WTC11 (cell line): ENCODE results near the gene SNX15. TPM values are rescaled to one million over a fixed set of nuclear protein-coding genes. Genes with fewer than 3 reads are reported as not detected.

Experiments used
- ATAC-seq: fragments of 200-7000 bp; cut with Tn5 transposase; 2 replicates; pipeline ENCODE4 v1.10.0; 2021; ENCODE audit warnings: mild to moderate bottlenecking, moderate library complexity
- CTCF ChIA-PET: fragments of 300-600 bp; sonication (Branson Sonifier 250); formaldehyde crosslinking; loops from one replicate; lab custom pipeline; 2021; ENCODE audit warnings: antibody characterized with exemption; lab: Charles Lee
- POLR2A ChIA-PET: fragments of 350-600 bp; sonication (Branson Sonifier 250); formaldehyde crosslinking; loops from one replicate; lab custom pipeline; 2021; ENCODE audit warnings: antibody characterized with exemption; lab: Charles Lee
- DNase-seq: peaks from one replicate; pipeline ENCODE4 v3.0.0; 2021; ENCODE audit warnings: low spot score
- H3K27ac Mint-ChIP-seq: 2 replicates; pipeline ENCODE4 v1.8.0; 2021; ENCODE audit warnings: mixed read lengths
- H3K27me3 Mint-ChIP-seq: 2 replicates; pipeline ENCODE4 v1.8.0; 2021; ENCODE audit warnings: low read depth, mild to moderate bottlenecking, moderate library complexity, mixed read lengths
- H3K36me3 Mint-ChIP-seq: 2 replicates; pipeline ENCODE4 v1.8.0; 2021; ENCODE audit warnings: mixed read lengths
- H3K4me1 Mint-ChIP-seq: 2 replicates; pipeline ENCODE4 v1.8.0; 2022; ENCODE audit warnings: mixed read lengths
- H3K4me3 Mint-ChIP-seq: 2 replicates; pipeline ENCODE4 v1.8.0; 2021; ENCODE audit warnings: mild to moderate bottlenecking, moderate library complexity, mixed read lengths
- H3K9me3 Mint-ChIP-seq: 2 replicates; pipeline ENCODE4 v1.8.0; 2021; ENCODE audit warnings: mixed read lengths
- ATF1 ChIP-seq: sonication (generic); formaldehyde crosslinking; IDR thresholded peaks from 2 replicates; pipeline ENCODE4 v1.8.1; 2023; ENCODE audit warnings: mild to moderate bottlenecking, moderate library complexity, missing genetic modification reagents
- ETV6 ChIP-seq: sonication (generic); formaldehyde crosslinking; IDR thresholded peaks from 2 replicates; pipeline ENCODE4 v1.8.1; 2022; ENCODE audit warnings: mild to moderate bottlenecking, missing genetic modification reagents
- FOXP1 ChIP-seq: sonication (generic); formaldehyde crosslinking; IDR thresholded peaks from 2 replicates; pipeline ENCODE4 v1.8.0; 2022; ENCODE audit warnings: missing genetic modification reagents, mild to moderate bottlenecking, moderate library complexity, borderline replicate concordance
- GABPB1 ChIP-seq: sonication (generic); formaldehyde crosslinking; IDR thresholded peaks from 2 replicates; pipeline ENCODE4 v1.8.1; 2023; ENCODE audit warnings: mild to moderate bottlenecking, missing genetic modification reagents
- GTF2I ChIP-seq: fragments of 250-450 bp; sonication (Bioruptor Pico); conservative IDR thresholded peaks from 2 replicates; pipeline ENCODE4 v1.4.0; 2021; ENCODE audit warnings: mild to moderate bottlenecking
- JUN ChIP-seq: sonication (generic); formaldehyde crosslinking; IDR thresholded peaks from 2 replicates; pipeline ENCODE4 v1.8.0; 2023; ENCODE audit warnings: mild to moderate bottlenecking, missing genetic modification reagents
- SMAD4 ChIP-seq: sonication (generic); formaldehyde crosslinking; IDR thresholded peaks from 2 replicates; pipeline ENCODE4 v1.8.0; 2022; ENCODE audit warnings: mild to moderate bottlenecking, missing genetic modification reagents
- USF2 ChIP-seq: sonication (generic); formaldehyde crosslinking; IDR thresholded peaks from 2 replicates; pipeline ENCODE4 v1.8.1; 2023; ENCODE audit warnings: mild to moderate bottlenecking, missing genetic modification reagents, moderate library complexity
- ZNF232 ChIP-seq: sonication (generic); formaldehyde crosslinking; IDR thresholded peaks from 2 replicates; pipeline ENCODE4 v1.8.0; 2022; ENCODE audit warnings: mild to moderate bottlenecking, missing genetic modification reagents
- ZNF281 ChIP-seq: sonication (generic); formaldehyde crosslinking; IDR thresholded peaks from 2 replicates; pipeline ENCODE4 v1.8.0; 2023; ENCODE audit warnings: mild to moderate bottlenecking, missing genetic modification reagents
- total RNA-seq: library from RNA; stranded (reverse); gene quantifications from 3 replicates; pipeline ENCODE4 v1.2.3, GENCODE V29; 2021
- TF ChIP-seq, protein P1 (sequence below): sonication (generic); formaldehyde crosslinking; IDR thresholded peaks from 2 replicates; pipeline ENCODE4 v1.8.0; 2022; ENCODE audit warnings: missing genetic modification reagents
- TF ChIP-seq, protein P2 (sequence below): sonication (generic); formaldehyde crosslinking; IDR thresholded peaks from 2 replicates; pipeline ENCODE4 v1.8.1; 2023; ENCODE audit warnings: mild to moderate bottlenecking, missing genetic modification reagents, borderline replicate concordance

Gene SNX15
- total RNA-seq, 1 experiment from 2014 or later, result 17.6 TPM

GRCh38 chr11:65051398-65051858 is 24.2 kb downstream of the SNX15 start (continued):
- TF ChIP-seq JUN (no peak), FOXP1 (CRISPR knock-in tag) (no peak), GTF2I (CRISPR knock-in tag) (no peak), USF2 (CRISPR knock-in tag) (no peak), ZNF232 (CRISPR knock-in tag) (no peak), ETV6 (CRISPR knock-in tag) (no peak), GABPB1 (CRISPR knock-in tag) (no peak), ZNF281 (CRISPR knock-in tag) (no peak)

DNA sequence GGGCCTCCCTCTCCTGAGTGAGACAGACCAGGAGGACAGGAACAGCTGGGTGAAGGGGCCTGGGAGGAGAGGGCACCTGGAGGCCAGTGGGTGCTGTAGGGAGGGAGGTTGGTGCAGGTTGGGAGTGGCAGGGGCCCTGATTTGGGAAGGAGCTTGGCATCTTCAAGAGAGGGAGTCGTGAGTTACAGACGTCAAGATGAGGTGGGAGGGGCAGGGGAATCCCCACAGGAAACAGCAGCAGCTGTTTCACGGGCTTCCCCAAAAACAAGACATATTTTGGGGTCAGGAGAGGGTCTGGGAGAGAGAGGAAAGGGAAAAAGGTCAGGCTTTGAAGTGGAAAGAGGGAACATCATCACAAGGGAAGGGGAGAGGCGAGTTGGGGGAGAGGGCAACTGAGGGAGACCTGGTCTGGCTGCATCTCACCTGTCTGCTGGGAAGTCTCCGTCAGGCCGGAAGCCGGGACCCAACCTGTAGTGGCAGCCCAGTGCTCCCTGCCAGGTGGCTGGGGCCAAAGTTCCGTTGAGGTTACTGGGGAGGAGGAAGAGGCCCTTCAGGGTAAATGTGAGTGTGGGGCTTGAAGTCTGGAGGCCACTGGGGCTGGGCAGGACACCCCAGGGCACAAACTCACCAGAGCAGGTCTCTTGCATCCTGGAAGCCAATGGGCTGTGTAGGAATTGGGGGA is 26.7 kb downstream of the SNX15 start:
- DNase-seq (no peak), ATAC-seq (no peak)
- TF ChIP-seq GTF2I (CRISPR knock-in tag) (no peak), SMAD4 (CRISPR knock-in tag) (no peak), ATF1 (no peak)
- TF ChIP-seq, protein P1, sequence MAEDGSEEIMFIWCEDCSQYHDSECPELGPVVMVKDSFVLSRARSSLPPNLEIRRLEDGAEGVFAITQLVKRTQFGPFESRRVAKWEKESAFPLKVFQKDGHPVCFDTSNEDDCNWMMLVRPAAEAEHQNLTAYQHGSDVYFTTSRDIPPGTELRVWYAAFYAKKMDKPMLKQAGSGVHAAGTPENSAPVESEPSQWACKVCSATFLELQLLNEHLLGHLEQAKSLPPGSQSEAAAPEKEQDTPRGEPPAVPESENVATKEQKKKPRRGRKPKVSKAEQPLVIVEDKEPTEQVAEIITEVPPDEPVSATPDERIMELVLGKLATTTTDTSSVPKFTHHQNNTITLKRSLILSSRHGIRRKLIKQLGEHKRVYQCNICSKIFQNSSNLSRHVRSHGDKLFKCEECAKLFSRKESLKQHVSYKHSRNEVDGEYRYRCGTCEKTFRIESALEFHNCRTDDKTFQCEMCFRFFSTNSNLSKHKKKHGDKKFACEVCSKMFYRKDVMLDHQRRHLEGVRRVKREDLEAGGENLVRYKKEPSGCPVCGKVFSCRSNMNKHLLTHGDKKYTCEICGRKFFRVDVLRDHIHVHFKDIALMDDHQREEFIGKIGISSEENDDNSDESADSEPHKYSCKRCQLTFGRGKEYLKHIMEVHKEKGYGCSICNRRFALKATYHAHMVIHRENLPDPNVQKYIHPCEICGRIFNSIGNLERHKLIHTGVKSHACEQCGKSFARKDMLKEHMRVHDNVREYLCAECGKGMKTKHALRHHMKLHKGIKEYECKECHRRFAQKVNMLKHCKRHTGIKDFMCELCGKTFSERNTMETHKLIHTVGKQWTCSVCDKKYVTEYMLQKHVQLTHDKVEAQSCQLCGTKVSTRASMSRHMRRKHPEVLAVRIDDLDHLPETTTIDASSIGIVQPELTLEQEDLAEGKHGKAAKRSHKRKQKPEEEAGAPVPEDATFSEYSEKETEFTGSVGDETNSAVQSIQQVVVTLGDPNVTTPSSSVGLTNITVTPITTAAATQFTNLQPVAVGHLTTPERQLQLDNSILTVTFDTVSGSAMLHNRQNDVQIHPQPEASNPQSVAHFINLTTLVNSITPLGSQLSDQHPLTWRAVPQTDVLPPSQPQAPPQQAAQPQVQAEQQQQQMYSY (CRISPR knock-in tag), result no peak
- TF ChIP-seq, protein P2, sequence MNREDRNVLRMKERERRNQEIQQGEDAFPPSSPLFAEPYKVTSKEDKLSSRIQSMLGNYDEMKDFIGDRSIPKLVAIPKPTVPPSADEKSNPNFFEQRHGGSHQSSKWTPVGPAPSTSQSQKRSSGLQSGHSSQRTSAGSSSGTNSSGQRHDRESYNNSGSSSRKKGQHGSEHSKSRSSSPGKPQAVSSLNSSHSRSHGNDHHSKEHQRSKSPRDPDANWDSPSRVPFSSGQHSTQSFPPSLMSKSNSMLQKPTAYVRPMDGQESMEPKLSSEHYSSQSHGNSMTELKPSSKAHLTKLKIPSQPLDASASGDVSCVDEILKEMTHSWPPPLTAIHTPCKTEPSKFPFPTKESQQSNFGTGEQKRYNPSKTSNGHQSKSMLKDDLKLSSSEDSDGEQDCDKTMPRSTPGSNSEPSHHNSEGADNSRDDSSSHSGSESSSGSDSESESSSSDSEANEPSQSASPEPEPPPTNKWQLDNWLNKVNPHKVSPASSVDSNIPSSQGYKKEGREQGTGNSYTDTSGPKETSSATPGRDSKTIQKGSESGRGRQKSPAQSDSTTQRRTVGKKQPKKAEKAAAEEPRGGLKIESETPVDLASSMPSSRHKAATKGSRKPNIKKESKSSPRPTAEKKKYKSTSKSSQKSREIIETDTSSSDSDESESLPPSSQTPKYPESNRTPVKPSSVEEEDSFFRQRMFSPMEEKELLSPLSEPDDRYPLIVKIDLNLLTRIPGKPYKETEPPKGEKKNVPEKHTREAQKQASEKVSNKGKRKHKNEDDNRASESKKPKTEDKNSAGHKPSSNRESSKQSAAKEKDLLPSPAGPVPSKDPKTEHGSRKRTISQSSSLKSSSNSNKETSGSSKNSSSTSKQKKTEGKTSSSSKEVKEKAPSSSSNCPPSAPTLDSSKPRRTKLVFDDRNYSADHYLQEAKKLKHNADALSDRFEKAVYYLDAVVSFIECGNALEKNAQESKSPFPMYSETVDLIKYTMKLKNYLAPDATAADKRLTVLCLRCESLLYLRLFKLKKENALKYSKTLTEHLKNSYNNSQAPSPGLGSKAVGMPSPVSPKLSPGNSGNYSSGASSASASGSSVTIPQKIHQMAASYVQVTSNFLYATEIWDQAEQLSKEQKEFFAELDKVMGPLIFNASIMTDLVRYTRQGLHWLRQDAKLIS (CRISPR knock-in tag), result no peak
- no peaks in the 10 kb centered on the region for H3K4me1 Mint-ChIP-seq
- H3K36me3 Mint-ChIP-seq, result no peaks in the 10 kb centered on the region
- ChIA-PET CTCF (no interaction called here), POLR2A (no interaction called here)
- no peak overlapping the region for H3K4me3 Mint-ChIP-seq
- no peaks in the 10 kb centered on the region for H3K9me3 Mint-ChIP-seq
- no peaks in the 10 kb centered on the region; the same call in 1 of the 2 replicates for H3K27me3 Mint-ChIP-seq
- H3K27ac Mint-ChIP-seq, result peak overlapping the region; percentile 24
